GM21717 (cell line): Measurements from ENCODE around the gene HECA.
"Not testable (repeated sequence)": the region's sequence is repeated elsewhere in the genome, so short reads cannot be mapped to it uniquely, and the experiment has no call there.

ENCODE experiments used
- ATAC-seq: cut with Tn5 transposase; IDR thresholded peaks from one replicate; pipeline ENCODE4 v1.9.1; 2021; ENCODE audit warnings: mild to moderate bottlenecking, moderate library complexity; ENCODE audit not compliant: unreplicated experiment

Gene HECA

DNA sequence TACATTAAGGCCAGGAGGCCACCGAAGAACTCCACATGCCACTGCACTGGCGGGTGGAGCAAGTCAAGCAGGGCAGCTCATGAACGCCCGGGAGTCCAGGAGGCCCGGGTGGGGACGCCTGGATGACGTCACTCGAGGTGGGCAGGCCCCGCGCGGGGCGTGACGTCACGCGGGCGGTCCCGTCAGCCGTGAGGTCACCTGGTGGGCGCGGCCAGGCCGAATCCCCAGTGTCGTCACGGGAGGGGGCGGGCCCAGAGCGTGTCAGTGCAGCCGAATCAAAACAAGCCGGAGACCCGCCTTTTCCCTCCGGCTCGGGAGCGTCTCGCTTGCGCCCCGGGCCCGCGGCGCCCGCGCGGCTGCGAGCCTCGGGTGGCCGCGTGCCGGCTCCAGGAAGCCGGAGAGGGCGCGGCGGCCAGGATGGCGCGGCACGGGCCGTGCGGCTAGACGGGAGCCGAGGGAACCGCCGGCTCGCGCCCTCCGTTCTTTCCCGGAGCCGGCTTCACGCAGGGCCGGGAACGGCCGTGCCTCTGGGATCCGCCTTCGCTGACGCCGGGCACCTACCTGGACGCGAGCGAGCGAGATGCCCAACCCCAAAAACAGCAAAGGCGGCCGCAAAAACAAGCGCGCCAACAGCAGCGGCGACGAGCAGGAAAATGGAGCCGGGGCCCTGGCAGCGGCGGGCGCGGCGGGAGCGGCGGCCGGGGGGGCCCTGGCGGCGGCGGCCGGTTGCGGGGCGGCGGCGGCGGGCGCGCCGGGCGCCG, at the start of gene HECA:
HECA (plus strand) TSS at position 264 of the 761 bp plus-strand sequence; CDS start at position 581, 317 bp downstream.
- ATAC-seq: peak; percentile 90

DNA sequence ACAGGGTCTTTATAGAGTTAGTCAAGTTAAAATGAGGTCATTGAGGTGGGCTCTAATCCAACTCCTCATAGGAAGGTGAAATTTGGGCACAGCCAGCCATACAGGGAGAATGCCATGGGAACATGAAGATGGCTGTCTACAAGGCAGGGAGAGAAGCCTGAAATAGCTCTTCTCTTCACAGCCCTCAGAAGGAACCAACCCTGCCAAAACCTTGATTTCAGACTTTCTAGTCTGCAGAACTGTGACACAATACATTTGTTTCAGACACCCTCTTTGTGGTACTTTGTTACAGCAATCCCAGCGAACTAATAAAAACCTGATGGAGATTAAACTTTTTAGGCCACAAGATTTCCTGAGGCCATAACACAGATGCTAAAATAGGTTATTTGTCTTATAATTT, 43.1 kb upstream of the HECA start:
- no peak for ATAC-seq

DNA sequence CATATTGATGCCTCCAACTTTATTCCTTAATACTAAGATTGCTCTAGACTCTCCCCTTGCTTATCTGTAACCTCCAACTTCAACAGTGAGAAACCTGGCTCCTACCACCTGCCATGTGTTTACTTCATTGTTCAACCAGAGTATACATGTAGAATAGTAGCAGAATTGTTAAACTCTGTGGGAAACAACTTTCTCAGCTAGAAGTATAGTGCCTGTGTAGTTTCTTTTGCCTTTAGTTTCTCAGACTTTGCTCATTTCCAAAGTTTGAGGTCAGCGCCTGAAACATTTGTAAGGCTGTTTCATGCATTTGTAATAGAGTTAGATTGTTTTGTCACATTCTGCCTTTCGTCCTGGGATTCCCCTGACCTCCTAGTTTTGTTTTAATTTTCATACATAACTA, 34.9 kb upstream of the HECA start:
- peak; percentile 92 for ATAC-seq

- no peak for ATAC-seq
Observed at GRCh38 chr6:139107051-139107450, 27.8 kb upstream of the HECA start.

GRCh38 chr6:139108378-139108777, 26.5 kb upstream of the HECA start:
- no peak for ATAC-seq

GRCh38 chr6:139109558-139109957, 25.3 kb upstream of the HECA start:
- ATAC-seq: no peak

- no peak for ATAC-seq
Observed at GRCh38 chr6:139112146-139112545, 22.7 kb upstream of the HECA start.

DNA sequence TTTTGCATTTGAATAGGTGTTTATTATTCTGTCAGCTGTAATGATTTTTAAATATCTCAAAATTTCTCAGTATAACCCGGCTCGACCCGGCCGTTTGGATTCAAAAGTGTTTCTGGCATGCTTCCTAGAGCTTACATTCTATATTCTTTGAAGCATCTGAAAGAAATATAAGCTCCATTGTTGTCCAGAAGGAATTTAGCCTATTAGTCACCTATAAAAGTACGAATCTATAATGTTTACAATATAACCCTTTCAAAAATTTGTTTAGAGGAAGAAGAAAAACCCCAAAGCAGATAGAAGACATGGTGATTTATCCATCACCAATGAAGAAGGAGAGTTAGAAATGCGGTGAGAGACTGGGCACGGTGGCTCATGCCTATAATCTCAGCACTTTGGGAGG, 22.3 kb upstream of the HECA start:
- ATAC-seq: no peak

GRCh38 chr6:139114746-139115145, 20.1 kb upstream of the HECA start:
- no peak for ATAC-seq

DNA sequence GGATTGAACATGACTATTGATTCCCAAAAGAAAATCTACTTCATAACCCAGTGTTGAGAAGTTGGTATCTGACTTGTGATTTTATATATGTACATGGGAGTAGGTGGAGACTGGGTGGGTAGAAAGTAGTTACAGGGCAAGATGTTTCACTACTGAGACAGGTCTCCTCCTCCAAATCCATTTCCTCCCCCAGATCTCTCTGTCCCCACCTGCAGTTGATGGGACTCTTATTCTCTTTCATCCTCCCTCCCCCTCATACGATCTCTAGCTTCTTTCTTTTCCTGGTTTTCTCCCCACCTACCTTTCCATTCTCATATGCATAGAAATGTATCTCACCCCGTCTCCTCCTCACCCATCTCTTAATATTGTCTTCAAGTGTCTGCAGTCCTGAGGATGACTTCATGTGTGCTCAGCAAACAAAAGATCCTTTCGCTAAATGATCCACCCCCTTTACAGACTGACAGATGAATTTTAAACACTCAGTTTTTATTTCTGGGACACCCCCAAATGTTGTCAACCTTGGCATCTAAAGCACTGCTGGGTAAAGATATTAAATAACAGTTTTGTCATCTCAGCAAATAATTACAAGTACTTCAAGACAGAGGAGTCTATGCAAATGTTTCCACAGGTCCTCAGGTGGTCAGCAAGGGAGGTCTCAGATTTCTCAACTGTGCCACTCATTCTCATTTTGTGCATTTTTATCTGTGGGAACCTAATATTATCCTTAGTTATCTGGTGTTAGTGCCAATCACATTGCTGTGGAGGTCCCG, 18.7 kb upstream of the HECA start:
- ATAC-seq: no peak

DNA sequence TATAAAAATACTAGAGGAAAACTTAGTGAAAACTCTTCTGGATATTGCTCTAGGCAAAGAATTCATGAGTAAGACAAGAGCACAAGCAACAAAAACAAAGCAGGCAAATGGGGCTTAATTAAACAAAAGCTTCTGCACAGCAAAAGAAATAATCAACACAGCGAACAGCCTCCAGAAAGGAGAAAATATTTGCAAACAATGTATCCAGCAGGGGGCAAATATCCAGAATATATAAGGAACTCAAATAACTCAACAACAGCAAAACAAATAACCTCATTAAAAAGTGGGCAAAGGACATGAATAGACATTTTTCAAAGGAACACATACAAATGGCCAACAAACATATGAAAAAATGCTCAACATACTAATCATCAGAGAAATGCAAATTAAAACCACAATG, 17.1 kb upstream of the HECA start:
- ATAC-seq: no peak

GRCh38 chr6:139119552-139119951, 15.3 kb upstream of the HECA start:
- no peak for ATAC-seq

DNA sequence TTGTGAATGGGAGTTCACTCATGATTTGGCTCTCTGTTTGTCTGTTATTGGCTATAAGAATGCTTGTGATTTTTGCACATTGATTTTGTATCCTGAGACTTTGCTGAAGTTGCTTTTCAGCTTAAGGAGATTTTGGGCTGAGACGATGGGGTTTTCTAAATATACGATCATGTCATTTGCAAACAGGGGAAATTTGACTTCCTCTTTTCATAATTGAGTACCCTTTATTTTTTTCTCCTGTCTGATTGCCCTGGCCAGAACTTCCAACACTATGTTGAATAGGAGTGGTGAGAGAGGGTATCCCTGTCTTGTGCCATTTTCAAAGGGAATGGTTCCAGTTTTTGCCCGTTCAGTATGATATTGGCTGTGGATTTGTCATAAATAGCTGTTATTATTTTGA, 12.1 kb upstream of the HECA start:
- not testable (repeated sequence) for ATAC-seq

- peak; percentile 100 for ATAC-seq
Observed at GRCh38 chr6:139124887-139125672, 9.8 kb upstream of the HECA start.

- ATAC-seq: no peak
Observed at GRCh38 chr6:139126255-139126654, 8.6 kb upstream of the HECA start.

DNA sequence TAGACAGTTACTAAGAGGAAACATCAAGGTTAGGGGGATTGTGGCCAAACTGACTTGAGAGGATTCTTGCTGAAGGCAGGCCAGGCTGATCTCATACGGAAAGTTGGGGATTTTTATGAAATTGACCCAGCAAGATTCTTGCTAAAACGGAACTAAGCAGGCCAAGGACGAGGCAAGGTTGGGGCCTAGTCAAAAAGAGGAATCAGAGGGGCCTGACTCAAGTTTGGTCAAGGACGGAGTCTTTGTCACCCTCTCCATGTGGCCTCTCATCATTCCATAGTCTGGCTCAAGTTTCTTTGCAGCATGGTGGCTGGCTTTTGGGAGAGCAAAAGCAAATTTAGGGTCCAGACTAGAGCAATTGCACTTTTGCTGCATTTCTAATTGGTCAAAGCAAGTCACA, 7.9 kb upstream of the HECA start:
- ATAC-seq: no peak

DNA sequence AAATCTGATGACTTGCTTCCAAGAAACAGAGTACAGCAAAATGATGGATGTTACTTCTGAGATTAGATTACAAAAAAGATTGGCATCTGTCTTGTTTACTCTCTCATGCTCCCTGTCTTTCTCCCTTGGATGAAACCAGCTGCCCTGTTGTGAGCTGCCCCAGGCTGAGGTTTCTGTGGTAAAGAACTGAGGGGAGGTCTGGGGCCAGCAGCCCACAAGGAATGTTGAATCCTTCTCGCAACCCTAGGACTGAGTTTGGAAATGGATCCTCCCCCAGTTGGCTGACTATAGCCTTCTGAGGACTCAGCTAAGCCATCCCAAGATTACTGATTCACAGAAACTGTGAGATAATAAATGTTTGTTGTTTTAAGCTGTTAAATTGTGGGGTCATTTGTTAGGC, 5.6 kb upstream of the HECA start:
- ATAC-seq: no peak

GRCh38 chr6:139131736-139132280, 3.1 kb upstream of the HECA start:
- ATAC-seq: no peak

GRCh38 chr6:139133262-139134063, 1.4 kb upstream of the HECA start:
- ATAC-seq: no peak

DNA sequence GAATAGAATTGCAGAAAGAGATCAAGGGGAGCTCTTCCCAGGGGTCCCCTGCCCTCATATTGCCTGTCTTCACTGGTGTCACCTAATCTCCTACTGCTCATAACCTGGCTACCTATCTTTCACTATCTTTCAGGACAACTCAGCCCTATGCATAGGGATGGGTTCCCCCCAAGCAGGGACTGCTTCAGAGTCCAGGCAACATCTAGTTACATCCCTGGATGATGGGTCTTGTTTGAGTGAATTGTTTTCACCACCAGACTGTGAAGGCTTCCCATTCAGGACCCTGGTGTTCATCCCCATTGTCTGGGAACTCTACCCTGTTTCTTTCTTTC, 850 bp upstream of the HECA start:
- no peak for ATAC-seq
